Subcutaneous adipose tissue (tissue), 4 donors: Measurements from ENCODE around the gene NPR3. TPM values are rescaled to one million over a fixed set of nuclear protein-coding genes. Genes with fewer than 3 reads are reported as not detected.

Experiments used
- CTCF ChIP-seq: fragments of 450-650 bp; IDR thresholded peaks from one replicate; pipeline ENCODE4 v1.5.1; 2016; ENCODE audit warnings: low read depth, mild to moderate bottlenecking, control low read depth, antibody characterized with exemption, moderate library complexity
- total RNA-seq, 4 donors: library from RNA; depleted of rRNA; stranded (reverse); fragments of >200 nt; gene quantifications; one replicate each; pipeline ENCODE4 v1.1.0, GENCODE V29; 2016

The NPR3 gene
- total RNA-seq, 4 donors from 2014 or later: 5.6 to 45.4 (median 23.0) TPM

- TF ChIP-seq CTCF: no peak
Measured at GRCh38 chr5:32692036-32692746, 18.9 kb upstream of the NPR3 start.

- TF ChIP-seq CTCF: no peak
Measured at GRCh38 chr5:32703957-32704356, 7.2 kb upstream of the NPR3 start.

- TF ChIP-seq CTCF: no peak
Measured at GRCh38 chr5:32707418-32707997, 3.6 kb upstream of the NPR3 start.

- no peak for TF ChIP-seq CTCF
Measured at GRCh38 chr5:32708949-32709348, 2.2 kb upstream of the NPR3 start.

GRCh38 chr5:32709750-32710549 is 1.2 kb upstream of the NPR3 start:
- TF ChIP-seq CTCF: no peak

- no peak for TF ChIP-seq CTCF
Measured at GRCh38 chr5:32711362-32711680, 200 bp downstream of the NPR3 start.
